Endometrial microvascular endothelial cells (primary cell): ENCODE measurements around the gene SGIP1. TPM values are rescaled to one million over a fixed set of nuclear protein-coding genes. Genes with fewer than 3 reads are reported as not detected.

Experiments used
- in situ Hi-C: cut with HindIII; loops from 2 replicates; pipeline ENCODE4 v1.10.0; 2017; ENCODE audit warnings: low sequenced_read_pairs, low pct_unique_long_range_greater_than_20kb; ENCODE audit errors: inconsistent ontology term
- total RNA-seq: library from RNA; depleted of rRNA; stranded (reverse); fragments of >200 nt; gene quantifications from one replicate; pipeline ENCODE4 v1.2.3, GENCODE V29; 2015; ENCODE audit errors: inconsistent ontology term

The SGIP1 gene
- total RNA-seq, 1 donor from 2014 or later: 0.46 TPM

DNA sequence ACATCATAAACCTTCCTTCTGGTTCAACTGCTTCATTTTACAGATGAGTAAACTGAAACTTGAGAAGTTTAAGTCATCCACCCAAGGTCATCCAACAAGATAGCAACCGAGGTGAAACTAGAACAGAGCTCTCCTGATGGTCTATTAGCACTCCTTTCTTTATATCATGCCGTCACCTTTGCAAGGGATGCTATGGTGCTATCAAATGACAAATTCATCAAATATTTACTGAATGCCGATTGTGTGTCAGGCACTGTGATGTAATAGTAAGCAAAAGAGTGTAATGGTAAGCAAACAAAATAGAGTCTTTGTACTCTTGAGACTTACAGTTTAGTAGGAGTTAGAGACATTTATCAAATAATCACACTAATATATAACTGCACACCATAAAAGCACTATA is 14.0 kb upstream of the SGIP1 start:
- in situ Hi-C loops: no loop called here

DNA sequence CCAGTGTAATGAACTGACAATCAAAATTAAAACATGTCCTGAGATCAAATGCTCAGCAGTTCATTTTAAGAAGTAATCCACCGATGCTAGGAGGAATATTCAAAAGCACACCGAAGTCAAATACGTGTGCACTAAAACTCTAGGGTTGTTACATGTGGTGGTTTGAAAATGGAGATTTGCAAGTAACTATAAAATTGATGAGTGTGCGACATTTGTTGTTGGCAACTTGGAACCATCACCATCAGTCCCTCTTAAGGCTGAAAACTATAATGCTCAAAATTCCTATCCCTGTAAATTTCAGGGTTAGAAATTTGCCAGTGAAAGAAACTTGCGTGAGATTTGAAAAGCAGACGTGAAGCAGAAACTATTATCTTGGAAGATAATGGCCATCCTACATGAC is 13.3 kb upstream of the SGIP1 start:
- in situ Hi-C loops: no loop called here

- in situ Hi-C loops: no loop called here
Observed at GRCh38 chr1:66521721-66522365, 12.1 kb upstream of the SGIP1 start.

DNA sequence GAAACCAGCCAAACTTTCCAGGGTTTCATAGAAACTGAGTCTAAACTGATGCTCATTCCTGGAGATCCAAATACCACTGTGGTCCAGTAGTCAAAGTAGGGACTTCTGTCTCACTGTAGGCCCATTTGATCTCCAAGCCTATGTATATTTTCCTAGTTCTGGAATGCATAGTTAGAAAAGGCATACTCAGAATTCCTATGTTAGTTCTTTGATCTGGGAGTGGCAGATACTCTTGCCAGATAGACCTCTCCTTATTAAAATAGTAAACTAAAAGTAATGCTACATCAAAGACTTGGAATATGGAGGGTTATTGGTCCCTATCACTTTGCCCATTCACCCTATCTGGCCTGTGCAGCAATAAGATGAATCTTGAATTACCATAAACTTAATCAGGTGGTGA is 10.4 kb upstream of the SGIP1 start:
- in situ Hi-C loops: no loop called here

DNA sequence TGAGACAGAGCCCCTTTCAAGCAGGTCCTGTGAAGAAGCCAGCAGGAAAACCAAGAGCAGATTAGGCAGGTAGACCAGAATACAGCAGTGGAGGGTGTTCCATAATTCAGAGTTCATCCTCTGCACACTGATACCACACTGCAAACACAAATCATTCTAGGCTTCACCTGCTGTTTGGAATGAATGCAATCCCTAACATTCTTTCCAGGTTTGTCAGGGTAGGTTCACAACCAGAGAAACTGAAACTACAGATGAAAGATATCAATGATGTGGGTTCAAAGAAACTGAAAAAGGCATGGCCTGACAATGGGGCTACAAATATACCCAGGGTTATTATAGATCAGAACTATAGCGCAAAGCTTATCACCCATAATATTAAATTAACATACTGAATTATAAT is 8.9 kb upstream of the SGIP1 start:
- in situ Hi-C loops: loop anchor here (25.0 kb wide), 2 partner anchors 187 to 188 kb away; no protein-coding TSS in a partner anchor

- in situ Hi-C loops: loop anchor here (25.0 kb wide), 2 partner anchors 186 to 189 kb away; no protein-coding TSS in a partner anchor
Observed at GRCh38 chr1:66526036-66526435, 7.9 kb upstream of the SGIP1 start.

- in situ Hi-C loops: loop anchor here (25.0 kb wide), 2 partner anchors 185 to 190 kb away; no protein-coding TSS in a partner anchor
Observed at GRCh38 chr1:66526991-66527390, 7.0 kb upstream of the SGIP1 start.

GRCh38 chr1:66527686-66528085 is 6.3 kb upstream of the SGIP1 start:
- in situ Hi-C loops: loop anchor here (25.0 kb wide), 2 partner anchors 185 to 190 kb away; no protein-coding TSS in a partner anchor

DNA sequence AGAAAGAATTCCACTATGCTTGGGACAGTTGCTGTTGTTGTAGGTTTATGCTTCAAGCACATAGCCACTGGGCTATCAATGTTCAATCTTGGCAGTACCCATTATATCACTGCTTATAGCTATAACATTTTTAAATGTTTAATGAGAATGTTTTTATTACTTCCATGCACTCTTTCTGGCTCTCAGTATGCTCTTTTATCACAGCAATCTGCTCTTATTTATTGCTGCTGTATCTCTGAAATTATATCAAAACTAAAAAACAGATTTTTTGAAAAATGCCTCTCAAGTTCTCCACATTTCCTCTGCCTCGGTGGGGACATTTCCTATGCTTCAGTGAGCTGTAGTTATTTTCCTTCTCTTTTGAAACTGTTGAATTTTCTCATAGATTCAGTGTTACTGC is 5.4 kb upstream of the SGIP1 start:
- in situ Hi-C loops: loop anchor here (25.0 kb wide), 2 partner anchors 184 to 191 kb away; no protein-coding TSS in a partner anchor

DNA sequence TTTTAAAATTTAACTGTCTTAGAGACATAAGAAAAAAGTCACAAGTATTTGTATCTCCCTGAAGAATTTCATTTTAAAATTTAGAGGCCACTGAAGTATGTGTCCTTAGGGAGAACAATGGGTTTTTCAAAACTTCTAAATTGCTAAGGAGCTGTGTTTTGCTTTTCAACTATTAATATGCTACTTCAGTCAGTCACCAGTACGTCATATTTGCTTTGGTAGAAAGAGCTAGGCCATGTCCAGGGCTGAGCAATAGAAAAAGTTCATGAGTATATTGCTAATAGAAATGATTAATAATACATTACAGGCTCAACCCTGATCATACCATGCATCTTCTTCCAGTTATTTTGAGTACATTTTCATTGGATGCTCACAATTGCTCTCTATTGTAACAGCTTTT is 1.7 kb upstream of the SGIP1 start:
- in situ Hi-C loops: loop anchor here (25.0 kb wide), 2 partner anchors 180 to 195 kb away; no protein-coding TSS in a partner anchor

DNA sequence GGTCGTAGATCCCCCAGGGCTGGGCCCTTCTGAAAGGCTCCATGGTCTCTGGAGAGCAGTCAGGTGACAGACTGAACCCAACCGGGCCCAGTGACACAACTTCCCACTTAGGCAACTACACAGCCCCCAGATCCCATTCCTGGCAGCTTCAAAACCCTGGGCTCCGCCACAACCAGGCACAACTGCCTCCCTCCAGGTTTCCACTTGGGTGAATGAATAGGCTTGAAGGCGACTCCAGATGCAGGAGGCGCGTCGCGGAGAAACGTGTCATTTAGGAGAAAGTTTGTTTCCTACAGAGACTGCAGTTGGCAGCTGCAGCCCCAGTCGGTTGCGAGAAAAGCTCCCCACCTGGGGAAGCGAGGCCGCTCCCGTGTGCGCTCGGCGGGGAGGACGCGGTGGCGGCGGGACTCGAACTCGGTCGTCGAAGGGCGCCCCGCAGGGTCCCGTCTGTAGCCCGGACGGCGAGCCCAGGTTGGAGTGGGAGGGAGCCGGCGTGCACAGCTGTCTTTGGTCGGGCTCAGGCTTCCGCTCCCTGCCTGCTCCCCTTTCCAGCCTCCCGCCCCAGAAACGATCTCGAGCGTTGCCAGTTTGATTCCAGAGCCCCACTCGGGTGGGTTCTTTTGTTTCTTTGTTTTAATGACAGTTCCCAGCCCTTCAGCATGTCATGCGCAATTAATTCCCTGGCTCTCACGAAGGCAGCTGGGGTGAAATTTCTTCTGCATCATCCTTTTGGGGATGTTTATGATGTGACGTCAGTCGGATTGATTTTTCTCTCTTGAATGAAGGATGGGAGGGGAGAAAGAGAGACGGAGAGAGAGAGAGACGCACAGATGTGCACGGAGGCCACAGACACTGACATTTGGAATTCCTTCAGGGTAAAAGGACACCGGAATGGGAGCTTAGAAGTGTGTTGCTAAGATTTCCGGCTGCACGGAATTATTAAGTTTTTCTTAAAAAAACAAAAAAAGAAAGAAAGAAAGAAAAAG is 862 bp upstream of the SGIP1 start:
- in situ Hi-C loops: loop anchor here (25.0 kb wide), 2 partner anchors 179 to 196 kb away; no protein-coding TSS in a partner anchor

GRCh38 chr1:66535061-66535460 is 1.1 kb downstream of the SGIP1 start:
- in situ Hi-C loops: loop anchor here (25.0 kb wide), 2 partner anchors 177 to 198 kb away; no protein-coding TSS in a partner anchor

DNA sequence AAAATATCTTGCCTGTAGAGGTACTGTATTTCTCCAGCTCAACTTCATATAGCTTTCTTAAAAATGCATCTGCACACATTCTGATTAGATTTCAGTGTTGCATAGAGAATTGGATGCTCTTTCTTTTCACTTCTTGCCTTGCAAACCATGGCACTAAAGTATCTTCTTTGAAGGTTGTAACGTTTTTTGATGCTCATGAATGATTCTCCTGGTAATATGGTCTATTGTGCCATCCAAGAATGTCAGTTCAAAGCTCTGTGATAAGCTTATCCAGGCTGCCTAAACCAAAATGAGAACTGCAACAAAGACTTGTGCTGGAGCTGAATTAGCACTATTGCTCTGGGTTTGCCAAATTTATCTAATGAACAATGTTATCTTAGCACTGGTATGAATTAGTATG is 1.9 kb downstream of the SGIP1 start:
- in situ Hi-C loops: loop anchor here (25.0 kb wide), 2 partner anchors 176 to 199 kb away; no protein-coding TSS in a partner anchor

- in situ Hi-C loops: loop anchor here (25.0 kb wide), 2 partner anchors 175 to 200 kb away; no protein-coding TSS in a partner anchor
Observed at GRCh38 chr1:66537718-66538117, 3.8 kb downstream of the SGIP1 start.

- in situ Hi-C loops: loop anchor here (25.0 kb wide), 2 partner anchors 173 to 202 kb away; no protein-coding TSS in a partner anchor
Observed at GRCh38 chr1:66539491-66539890, 5.5 kb downstream of the SGIP1 start.

DNA sequence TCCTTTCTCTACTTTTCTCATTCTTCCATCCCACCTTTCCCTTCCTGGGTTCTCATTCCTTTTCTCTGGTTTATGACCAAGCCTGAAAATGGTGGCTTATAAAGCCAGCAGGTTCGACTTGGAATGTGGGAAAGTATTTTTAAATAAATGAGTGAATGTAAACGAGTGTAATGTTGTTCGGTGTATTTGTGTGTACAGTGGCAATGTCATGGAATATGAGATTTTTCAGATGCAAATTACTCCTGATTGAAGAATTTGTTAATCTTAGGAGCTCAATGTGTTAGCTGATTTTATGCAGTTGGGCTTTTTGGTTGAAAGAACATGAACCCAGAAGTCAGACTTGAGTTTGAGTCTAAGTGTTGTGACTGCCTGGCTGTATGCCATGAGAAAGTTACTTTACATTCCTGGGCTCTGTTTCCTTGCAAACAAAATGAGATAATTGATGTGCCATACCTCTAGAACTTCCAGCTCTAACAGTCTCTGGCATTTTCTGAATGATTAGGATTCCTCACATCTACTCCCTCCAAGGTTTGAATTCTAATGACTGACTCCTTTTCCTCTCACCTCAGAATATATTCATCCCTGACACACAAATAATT is 6.6 kb downstream of the SGIP1 start:
- in situ Hi-C loops: loop anchor here (25.0 kb wide), 2 partner anchors 172 to 203 kb away; no protein-coding TSS in a partner anchor

DNA sequence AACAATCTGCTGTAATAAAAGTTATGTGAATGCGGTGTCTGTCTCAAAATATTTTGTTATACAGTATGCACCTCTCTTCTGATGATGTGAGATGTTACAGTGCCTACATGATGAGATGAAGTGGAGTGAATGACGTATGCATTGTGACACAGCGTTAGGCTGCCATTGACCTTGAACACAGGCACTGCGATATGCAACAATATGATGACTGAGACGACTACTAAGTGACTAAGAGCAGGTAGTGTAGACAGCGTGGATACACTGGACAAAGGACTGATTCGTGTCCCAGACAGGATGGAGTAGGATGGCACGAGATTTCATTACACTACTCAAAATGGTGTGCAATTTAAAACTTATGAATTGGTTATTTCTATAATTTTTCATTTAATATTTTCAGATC is 8.4 kb downstream of the SGIP1 start:
- in situ Hi-C loops: loop anchor here (25.0 kb wide), 2 partner anchors 170 to 205 kb away; no protein-coding TSS in a partner anchor
